ENCODE data around the gene ZNF584.

ZNF584 gene

DNA sequence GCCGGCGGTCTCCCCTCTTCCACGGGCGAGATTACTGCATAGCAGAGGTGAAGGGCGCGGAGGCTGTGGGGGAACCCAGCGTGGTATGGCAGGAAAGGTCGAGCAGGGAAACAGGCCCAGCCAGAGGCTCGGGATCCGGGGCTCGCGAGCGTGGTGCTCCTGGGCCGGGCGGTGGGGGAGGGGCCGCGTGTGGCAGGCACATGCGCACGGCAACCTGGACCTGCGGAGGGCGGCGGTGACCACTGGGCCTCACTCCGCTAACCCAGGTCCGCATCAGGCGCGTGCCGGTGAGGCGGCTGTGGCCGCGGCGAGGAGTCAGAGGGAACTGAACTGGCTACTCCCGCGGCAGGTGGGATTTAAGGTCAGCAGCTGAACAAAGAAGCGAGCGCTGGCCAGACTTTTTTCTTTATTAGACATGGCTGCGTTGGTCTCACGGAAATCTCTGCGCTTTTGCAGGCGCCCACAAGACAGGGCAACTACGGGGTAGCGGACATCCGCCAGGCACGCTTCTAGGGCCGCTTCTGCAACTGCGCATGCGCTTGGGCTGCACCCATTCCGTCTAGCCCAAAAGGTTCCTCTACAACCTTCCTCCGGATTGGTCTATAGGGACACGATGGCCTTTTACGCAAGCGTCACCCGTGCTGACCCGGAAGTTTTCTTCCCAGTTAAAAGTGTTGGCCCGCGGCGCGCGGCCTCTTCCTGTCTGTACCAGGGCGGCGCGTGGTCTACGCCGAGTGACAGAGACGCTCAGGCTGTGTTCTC is 21.7 kb upstream of the ZNF584 start, which contains the start of gene RPS5:
Gene RPS5, plus strand, starts transcription at position 694 of the 762 bp plus-strand sequence. CDS start 869 bp downstream, outside the sequence.
- DNase-seq (ENCODE audit: low read depth): peak; percentile 99
- TF ChIP-seq CTCF (conservative IDR thresholded peaks at IDR 0.05; ENCODE audit: low read depth, low read length): no peak
- peak within 1 kb of the TSS; percentile 82 for H3K4me3 ChIP-seq (ENCODE audit: low read depth, low read length)

- TF ChIP-seq CTCF (conservative IDR thresholded peaks at IDR 0.05; ENCODE audit: low read depth, low read length): no peak
- peak; percentile 33 for DNase-seq (ENCODE audit: low read depth)
- peak overlapping the region; percentile 82 for H3K4me3 ChIP-seq (ENCODE audit: low read depth, low read length)
These were observed 20.9 kb upstream of the ZNF584 start for GRCh38 chr19:58387338-58388174.

DNA sequence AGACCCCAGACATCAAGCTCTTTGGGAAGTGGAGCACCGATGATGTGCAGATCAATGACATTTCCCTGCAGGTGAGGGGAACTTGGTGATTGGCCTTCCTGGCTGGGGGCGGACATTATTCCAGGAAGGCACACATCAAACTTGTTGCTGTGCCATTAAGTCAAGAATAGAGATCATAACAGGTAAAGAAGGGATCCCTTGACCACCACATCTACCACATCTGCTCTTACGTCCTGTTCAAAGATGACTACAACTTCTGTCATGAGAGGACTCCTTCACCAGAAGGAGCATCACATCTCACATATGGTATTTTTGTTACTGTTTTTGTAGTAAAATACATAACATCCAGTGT is 20.3 kb upstream of the ZNF584 start:
- no peak for DNase-seq (ENCODE audit: low read depth)
- no peak for TF ChIP-seq CTCF (conservative IDR thresholded peaks at IDR 0.05; ENCODE audit: low read depth, low read length)
- H3K4me3 ChIP-seq (ENCODE audit: low read depth, low read length): peak overlapping the region; percentile 82

DNA sequence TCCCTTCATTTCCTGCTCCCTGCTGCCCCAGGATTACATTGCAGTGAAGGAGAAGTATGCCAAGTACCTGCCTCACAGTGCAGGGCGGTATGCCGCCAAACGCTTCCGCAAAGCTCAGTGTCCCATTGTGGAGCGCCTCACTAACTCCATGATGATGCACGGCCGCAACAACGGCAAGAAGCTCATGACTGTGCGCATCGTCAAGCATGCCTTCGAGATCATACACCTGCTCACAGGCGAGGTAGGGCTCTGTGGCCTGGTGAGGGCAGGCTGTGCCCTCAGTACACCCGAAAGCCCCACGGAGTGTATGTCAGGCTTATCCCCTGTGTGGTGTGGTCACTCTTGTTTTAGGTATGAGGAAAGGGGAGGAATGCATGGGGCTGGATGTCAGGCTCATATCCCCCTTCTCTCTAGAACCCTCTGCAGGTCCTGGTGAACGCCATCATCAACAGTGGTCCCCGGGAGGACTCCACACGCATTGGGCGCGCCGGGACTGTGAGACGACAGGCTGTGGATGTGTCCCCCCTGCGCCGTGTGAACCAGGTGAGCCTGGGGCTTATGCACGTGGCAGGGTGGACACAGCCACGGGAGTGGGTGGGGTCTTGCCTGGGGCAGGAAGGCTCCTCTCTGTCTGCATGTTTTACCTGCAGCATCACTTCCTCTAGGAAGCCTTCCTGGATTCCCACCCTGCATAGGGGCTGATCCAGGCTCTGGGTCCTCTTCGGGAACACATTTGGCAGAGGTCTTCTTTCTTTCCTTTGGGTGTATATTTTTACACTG is 15.3 kb upstream of the ZNF584 start:
- H3K4me3 ChIP-seq (ENCODE audit: low read depth, low read length): no peak overlapping the region
- TF ChIP-seq CTCF (conservative IDR thresholded peaks at IDR 0.05; ENCODE audit: low read depth, low read length): no peak
- no peak for DNase-seq (ENCODE audit: low read depth)

DNA sequence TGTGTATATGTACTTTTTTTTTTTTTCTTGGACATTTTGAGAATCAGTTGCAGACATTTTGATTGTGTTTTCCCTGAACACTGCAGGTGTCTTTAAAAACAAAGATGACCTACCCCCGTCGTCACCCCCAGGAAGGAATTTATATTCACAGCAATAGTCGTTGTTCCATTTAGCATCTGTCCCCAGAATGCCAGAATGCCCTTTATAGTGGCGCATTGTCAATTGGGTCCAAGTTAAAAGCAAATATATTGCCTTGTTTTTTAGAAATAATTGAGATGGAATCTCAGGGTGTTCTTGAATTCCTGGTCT is 14.8 kb upstream of the ZNF584 start:
- no peak for DNase-seq (ENCODE audit: low read depth)
- H3K4me3 ChIP-seq (ENCODE audit: low read depth, low read length): no peak overlapping the region
- TF ChIP-seq CTCF (conservative IDR thresholded peaks at IDR 0.05; ENCODE audit: low read depth, low read length): no peak

DNA sequence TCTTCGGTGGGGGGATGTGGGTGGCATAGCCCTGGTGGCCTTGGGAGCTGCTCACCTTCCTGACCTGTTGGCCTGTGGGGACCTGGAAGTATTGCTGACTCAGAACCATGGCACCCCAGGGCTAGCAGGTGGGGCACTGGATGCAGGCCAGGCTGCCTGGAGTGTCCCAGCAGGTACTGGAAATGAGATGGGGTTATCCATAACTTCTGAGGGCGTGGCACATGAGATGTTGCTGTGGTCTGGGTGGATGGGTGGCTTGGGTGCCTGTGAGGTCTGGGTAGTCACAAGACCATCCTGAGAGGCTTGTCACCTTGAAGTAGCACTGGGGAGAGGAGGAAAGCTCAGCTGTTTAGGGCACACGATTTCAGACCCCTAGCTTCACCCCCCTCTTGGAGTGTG is 13.6 kb upstream of the ZNF584 start:
- H3K4me3 ChIP-seq (ENCODE audit: low read depth, low read length): no peak overlapping the region
- DNase-seq (ENCODE audit: low read depth): no peak
- no peak for TF ChIP-seq CTCF (conservative IDR thresholded peaks at IDR 0.05; ENCODE audit: low read depth, low read length)
